CD4-positive, alpha-beta T cell treated with Interleukin-21 for 1 hour (primary cell): ENCODE measurements around the gene SYNE4.
"Not testable (repeated sequence)": the region's sequence is repeated elsewhere in the genome, so short reads cannot be mapped to it uniquely, and the experiment has no call there.

Experiments
- DNase-seq: peaks from one replicate; pipeline ENCODE4 v3.0.0-alpha.2; 2020

The SYNE4 gene

GRCh38 chr19:36008336-36008978, at the start of gene SYNE4:
SYNE4 (minus strand) TSS chr19:36008813; CDS start chr19:36008681, 132 bp downstream.
- no peak for DNase-seq

GRCh38 chr19:36054733-36055686, 46.4 kb upstream of the SYNE4 start, which contains the start of gene WDR62:
WDR62 (plus strand) TSS chr19:36054897; CDS start chr19:36054972, 75 bp downstream.
- peak; percentile 94 for DNase-seq

GRCh38 chr19:36054119-36054732, 45.6 kb upstream of the SYNE4 start, which contains the start of gene THAP8:
THAP8 (minus strand) TSS chr19:36054285; CDS start chr19:36054217, 68 bp downstream.
- DNase-seq = peak; percentile 100

GRCh38 chr19:36051637-36052036, 43.0 kb upstream of the SYNE4 start:
- no peak for DNase-seq

- DNase-seq = no peak
Measured at GRCh38 chr19:36051236-36051635, 42.6 kb upstream of the SYNE4 start.

- no peak for DNase-seq
Measured at GRCh38 chr19:36049080-36049698, 40.6 kb upstream of the SYNE4 start.

GRCh38 chr19:36047835-36048234, 39.2 kb upstream of the SYNE4 start:
- DNase-seq = no peak

GRCh38 chr19:36046443-36047050, 37.9 kb upstream of the SYNE4 start:
- no peak for DNase-seq

GRCh38 chr19:36043952-36044351, 35.3 kb upstream of the SYNE4 start:
- DNase-seq = no peak

GRCh38 chr19:36041831-36042230, 33.2 kb upstream of the SYNE4 start:
- no peak for DNase-seq

- not testable (repeated sequence) for DNase-seq
Measured at GRCh38 chr19:36041092-36041491, 32.5 kb upstream of the SYNE4 start.

GRCh38 chr19:36040495-36040894, 31.9 kb upstream of the SYNE4 start:
- no peak for DNase-seq

- DNase-seq = peak; percentile 36
Measured at GRCh38 chr19:36032251-36033104, 23.9 kb upstream of the SYNE4 start, which contains the start of gene CLIP3. CLIP3 (minus strand) TSS chr19:36032873; CDS start chr19:36032357, 516 bp downstream.

- DNase-seq = no peak
Measured at GRCh38 chr19:36031308-36031707, 22.7 kb upstream of the SYNE4 start.

GRCh38 chr19:36030264-36031148, 21.9 kb upstream of the SYNE4 start:
- no peak for DNase-seq

- no peak for DNase-seq
Measured at GRCh38 chr19:36028313-36029041, 19.9 kb upstream of the SYNE4 start.

- no peak for DNase-seq
Measured at GRCh38 chr19:36027696-36028095, 19.1 kb upstream of the SYNE4 start.

- no peak for DNase-seq
Measured at GRCh38 chr19:36026091-36026876, 17.7 kb upstream of the SYNE4 start.

GRCh38 chr19:36025541-36025940, 16.9 kb upstream of the SYNE4 start:
- no peak for DNase-seq
